Stimulated activated CD4-positive, alpha-beta T cell treated with anti-CD3 and anti-CD28 coated beads, Interleukin-1b, Interleukin-23, amount 100 ng/mL, for 48 hours (primary cell): Measurements from ENCODE around the gene TPBGL.
A peak's percentile ranks its signal among the peaks of the same experiment; 100 is the strongest.
"Not testable (repeated sequence)": the region's sequence is repeated elsewhere in the genome, so short reads cannot be mapped to it uniquely, and the experiment has no call there.

Experiments
- DNase-seq: peaks from one replicate; pipeline ENCODE4 v3.0.0-alpha.2; 2020

Gene TPBGL

DNA sequence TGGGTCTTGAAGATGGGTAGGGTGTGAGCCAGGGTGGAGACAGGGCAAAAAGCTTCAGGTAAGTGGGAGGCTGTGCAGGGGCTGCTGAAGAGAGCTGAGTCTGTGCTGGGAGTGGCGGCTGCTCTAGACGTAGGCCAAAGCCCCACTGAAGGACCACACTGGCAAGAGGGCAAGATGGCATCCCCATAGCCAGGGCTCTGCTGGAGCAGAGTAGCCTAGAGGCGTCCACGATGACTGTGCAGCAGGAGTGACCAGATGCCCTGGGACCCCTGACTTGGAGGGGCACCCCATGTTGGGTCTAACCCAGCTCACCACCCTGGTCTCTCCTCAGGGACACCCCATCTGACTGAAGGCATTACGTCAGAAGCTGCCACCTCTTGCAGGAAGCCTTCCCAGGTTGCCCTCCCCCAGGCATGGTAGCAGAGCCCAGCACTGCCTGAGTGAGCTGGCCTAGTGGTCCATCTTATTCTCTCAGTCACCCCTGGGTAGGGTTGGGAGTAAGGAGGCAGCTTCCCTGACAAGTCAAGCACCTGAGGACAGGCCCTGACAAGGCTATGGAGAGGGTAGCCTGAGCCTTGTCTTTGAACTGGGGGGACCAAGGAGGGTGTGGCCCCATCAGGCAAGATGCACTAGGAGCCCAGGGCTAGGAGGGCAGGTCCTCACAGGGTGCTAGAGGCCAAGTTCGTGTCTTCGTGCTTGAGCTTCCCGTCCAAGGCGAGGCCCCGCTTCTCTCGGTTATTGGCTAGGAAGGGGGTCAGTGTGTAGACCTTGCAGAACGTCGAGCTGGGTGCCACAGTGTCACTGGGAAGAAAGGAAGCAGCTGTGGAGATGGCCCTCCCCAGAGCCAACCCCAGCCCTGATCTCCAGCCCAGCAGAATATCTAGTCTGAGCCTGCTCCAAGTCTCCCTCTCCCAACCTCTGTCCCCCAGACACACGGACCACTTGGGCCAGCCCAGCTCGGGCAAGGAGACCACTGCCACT, 33.1 kb downstream of the TPBGL start:
- no peak for DNase-seq

DNA sequence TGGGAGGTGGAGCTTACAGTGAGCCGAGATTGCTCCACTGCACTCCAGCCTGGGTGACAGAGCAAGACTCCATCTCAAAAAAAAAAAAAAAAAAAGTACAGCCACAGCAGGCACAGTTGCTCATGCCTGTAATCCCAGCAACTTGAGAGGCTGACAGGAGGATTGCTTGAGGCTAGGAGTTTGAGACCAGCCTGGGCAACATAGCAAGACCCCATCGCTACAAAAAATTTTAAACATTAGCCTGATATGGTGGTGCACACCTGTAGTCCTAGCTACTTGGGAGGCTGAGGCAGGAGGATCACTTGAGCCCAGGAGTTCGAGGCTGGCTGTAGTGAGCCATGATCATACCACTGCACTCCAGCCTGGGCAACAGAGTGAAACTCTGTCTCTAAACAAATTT, 34.1 kb downstream of the TPBGL start:
- not testable (repeated sequence) for DNase-seq

DNA sequence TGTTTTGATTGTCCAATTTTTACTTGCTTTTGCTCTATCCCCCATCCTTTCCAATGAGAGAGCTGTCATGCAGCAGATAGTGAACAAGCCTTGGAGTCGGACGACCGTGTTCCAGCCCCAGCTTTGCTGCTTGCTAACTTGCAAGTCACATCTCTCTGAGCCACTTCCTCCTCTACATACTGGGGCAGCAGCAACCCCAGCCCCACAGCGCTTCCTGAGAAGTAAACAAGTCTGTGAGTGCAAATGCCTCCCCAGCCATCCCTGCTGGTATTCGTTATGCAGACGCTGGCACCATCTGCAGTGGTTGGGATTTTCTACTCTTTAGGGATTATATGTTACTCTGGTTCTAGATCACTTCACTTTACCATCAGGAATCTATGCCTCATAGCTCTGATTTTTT, 35.0 kb downstream of the TPBGL start:
- DNase-seq: peak; percentile 55

DNA sequence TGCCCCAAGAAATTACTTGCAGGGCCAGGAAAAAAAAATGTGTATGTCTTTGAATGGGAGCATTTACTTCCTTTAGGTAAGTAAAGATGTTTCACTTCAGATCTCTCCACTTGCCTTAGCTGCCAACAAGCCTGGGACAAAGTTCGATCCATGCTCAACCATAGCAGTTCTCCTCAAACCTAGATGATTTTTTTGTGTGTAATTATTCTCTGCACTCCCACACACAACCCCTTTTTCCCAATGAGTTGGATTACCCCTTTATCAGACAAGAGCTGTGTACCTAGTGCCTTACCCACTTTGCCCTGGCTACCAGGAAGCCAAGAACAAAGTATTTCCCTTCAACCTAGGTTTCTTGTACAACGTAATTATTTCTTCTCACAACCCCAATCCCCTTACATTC, 35.6 kb downstream of the TPBGL start:
- no peak for DNase-seq

DNA sequence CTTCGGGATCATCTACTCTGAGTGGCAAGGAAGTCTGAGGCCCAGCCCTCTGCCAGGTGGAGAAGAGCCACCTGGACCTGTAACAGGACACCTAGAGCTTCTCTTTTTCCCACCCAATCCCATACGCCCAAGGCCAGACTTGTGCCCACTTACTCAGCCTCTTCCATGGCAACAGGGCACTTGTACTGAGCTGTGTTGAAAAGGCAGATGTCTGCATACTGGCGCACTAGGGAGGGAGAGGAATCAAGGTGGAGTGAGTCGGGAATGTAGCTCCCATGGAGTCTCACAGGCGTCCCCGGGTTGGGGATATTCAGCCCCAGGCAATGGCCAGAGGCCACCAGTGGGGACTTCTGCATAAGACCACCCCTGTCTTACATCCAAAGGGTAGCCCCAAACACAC, 36.1 kb downstream of the TPBGL start:
- no peak for DNase-seq

DNA sequence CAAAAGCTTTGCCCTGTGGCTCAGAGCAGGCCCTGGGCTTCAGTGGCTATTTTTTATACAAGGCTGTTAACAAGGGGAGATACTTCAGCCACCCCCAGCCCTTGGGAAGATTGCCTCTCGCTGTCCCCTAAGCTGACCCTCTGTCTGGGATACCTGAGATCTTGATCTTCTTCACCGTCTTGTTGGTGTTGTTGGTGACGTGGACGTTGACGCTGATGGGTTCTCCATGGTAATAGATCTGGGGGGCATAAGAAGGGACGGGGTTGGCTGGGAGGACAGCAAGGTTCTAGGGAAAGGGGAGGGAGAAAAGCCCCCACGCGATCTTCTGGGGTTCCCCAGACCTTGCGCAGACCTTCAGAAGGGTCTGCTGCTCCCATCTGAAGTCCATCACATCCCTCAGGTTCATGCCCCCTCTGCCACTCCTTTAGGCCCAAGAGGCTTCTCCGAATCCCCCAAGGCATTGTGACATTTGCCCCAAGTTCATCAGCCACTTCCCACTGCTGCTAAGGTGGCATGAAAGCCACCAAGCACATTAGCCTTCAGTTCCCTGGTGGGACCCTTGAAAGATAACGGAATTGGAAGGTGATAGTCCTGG, 36.7 kb downstream of the TPBGL start:
- no peak for DNase-seq

DNA sequence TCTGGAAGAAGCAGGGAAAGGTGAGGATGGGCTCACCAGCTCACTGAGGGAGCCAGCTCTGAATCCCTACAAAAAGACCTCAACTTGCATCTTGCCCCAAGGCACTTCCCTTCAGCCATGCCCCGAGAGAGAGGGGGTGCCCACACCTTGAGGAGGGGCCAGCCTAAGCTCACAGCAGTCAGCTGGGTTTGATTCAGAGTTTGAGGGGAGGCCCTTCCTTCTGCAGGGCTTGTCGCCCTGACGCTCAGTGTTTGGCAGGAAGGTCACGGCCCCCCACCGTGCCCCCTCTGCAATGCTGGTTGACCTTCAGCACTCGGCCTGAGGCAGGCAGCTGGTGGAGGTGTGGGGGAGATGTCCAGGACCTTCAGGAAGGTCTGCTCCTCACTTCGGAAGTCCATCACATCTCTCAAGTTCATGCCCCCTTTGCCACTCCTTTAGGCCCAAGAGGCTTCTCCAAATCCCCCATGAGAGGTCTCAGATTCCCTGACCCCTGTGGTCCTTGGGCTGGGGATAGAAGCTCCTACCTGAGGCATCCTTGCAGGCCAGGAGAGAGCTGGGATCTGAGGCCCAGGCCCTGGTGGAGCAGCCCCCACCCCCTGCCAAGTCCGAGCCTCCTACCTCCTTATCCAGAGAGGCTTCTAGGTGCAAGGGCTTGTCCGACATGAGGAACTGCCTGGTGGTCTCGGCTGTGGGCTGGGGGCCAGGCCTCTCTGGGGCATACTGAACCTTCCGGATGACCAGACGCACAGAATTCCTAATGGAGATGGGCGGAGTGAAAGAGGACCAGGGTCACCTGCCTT, 37.6 kb downstream of the TPBGL start:
- no peak for DNase-seq

DNA sequence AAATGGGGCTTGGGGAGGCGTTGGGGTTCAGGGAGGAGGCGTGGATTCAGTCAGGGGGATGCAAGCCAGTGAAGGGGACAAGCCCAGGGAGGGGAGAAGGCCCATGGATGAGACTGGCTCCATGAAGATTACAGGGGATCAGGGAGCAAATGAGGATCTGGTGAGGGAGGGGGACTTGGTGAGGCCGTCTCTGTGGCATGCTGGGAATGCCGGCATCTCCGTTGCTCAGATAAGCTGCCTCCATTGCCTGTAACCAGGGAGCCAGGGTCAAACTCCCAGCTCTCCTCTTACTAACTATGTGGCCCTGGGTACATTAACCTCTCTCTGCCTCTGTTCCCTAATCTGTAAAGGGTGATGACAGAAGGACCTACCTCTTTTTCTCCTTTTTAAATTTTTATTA, 38.7 kb downstream of the TPBGL start:
- DNase-seq: no peak

DNA sequence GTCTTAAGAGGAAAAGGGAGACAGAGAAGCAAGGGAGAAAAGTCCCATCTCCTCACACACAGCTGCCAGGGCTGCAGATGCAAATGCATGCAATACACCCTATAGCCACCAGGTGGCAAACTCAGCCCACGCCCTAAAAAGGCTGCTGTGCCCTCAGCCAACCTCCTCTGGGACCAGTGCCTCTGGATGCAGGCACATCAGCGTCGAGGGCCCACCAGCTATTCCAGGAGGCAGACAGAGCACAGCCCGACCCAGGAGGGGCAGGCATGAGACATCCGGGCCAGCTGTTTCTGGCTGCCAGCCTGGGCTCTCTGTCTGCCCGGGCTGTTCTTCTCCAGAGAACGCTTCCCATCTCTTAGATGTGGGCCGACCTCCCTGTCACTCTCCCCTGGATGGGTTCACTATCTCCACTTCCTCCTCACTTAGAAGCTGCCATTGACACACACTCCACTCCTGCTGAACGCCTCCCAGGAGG, 39.7 kb downstream of the TPBGL start:
- peak; percentile 73 for DNase-seq

DNA sequence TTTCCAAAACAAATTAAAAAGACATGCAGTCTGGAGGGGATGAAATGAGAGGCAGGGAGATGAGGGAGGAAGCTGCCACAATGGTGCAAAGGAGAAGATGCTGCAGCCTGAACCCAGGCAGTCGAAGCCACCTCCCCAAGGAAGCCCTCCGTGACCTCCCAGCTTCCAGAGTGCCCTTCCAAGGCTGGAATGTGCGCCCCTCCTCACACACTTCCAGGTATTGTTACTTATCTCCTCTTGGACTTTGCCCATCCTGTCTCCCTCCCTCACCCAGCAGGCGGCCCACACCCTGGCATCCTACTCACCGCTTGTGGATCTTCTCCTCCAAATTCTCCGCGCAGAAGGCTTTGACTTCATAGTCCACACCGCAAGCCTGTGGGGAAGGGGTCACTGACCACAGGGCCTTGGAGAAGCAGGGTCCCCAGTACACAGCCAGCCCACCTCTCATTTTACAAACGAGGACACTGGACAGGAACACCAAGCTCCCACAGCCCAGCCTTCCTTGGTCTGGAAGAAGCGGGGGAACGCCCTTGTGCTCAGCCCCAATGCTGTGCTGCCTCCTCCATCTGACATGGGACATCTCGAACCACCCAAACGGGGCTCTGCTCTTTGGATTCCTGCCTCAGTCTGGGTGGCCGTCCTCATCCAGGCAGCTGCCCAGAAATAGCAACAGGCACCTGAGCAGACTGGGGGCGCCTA, 40.3 kb downstream of the TPBGL start:
- DNase-seq: no peak

DNA sequence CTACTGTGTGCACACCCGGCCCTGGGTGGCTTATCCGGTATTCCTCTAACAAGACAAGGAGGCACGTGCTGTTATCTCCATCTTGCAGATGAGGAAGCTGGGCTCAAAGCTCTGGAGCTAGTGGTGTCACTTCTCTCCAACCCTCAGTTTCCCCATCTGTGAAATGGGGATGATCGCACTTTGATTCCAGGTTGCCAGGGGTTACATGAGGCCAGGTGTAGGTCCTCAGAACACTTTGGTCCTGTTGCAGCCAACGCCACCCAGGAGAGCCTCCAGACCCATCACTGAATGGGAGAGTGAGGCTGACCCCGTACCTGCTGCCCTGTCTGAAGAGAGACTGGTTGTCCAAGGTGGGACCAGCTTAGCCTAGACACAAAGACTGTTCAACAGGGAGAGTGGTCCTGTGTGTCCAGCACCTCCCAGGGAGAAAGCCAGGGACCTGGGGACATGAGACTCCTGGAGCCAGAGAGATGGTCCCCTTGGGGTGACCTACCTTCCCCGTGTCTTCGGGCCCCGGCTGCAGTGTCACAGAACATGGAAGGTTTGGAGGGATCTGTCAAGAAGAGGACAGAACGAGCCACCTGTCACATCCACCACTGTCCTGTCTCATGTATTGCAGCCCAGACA, 41.0 kb downstream of the TPBGL start:
- DNase-seq: no peak

DNA sequence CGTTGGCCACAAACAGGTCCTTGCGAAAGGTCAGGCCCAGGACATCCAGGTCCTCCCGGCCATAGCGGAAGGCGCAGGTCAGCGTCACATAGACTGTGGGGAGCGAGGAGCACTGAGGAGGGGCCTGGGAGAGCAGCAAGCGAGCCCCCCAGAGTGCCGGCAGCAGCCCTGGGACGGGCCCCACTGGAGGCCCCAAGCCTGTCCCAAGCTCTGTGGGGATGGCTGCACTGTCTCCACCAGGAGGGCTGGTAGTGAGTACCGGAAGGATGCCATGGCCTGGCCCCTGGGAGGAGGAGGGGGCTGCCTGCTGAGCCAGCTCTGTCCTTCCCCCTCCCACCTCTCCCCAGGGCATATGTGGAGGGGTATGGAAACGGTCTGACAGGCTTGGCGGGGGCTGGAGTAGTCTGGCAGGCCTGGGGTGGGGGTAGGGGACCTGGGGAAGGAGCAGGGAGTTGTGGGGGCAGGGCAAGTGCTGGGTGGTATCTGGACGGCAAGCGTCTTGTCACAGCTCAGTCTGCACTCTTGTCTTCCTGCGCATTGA, 42.9 kb downstream of the TPBGL start:
- DNase-seq: no peak

DNA sequence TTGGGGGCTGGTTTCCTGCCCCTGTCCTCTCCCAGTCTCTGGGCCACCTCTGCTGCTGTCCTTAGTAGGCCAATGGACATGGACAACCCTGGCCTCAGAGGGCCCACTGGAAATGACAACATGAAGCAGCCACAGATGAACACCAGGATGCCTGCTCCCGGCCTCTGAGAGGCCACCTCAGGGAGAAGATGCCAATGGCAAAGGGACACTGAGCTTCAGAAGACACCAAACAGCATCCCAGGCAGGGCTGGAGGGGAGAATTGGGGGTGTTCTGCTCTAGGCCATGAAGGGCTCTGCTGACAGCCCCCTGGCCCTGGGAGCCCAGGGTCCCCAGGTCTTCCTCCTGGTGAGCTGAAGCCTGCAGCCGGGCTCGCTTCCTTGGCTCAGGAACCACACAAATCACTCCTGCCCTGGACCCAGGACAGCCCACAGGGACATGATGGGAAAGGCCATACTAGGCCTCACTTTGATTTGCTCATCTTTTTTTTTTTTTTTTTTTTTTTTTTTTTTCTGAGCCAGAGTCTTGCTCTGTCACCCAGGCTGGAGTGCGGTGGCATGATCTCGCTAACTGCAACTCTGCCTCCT, 45.3 kb downstream of the TPBGL start:
- DNase-seq: no peak

DNA sequence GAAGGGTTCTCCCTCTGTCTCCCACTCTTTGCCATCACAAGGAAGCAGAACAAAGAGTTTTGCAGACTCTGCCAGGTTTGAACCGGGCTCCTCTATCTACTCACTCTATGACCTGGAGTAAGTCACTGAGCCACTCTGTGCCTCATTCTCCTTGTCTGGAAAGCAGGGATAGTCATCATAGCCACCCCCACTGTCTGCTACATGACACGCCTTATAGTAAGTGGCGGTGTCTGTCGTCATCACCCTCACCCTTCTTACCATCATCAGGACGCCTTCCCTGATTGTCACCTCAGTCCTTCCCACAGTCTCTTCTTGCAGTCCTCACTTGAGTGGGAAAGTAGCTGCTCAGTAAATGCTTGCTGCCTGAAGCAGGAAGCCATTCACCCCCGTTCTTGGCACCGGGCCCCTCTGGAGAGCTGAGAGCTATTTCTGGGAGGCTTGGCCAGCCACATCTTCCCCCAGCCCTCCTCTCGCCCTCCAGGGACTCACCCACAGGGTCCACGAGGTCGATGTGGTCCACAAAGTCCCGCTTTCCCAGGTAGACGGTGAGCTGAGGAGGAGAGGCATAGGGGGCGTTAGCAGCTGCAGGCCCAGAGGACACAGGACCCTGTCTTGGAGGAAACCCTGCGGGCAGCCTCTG, 46.4 kb downstream of the TPBGL start:
- no peak for DNase-seq

DNA sequence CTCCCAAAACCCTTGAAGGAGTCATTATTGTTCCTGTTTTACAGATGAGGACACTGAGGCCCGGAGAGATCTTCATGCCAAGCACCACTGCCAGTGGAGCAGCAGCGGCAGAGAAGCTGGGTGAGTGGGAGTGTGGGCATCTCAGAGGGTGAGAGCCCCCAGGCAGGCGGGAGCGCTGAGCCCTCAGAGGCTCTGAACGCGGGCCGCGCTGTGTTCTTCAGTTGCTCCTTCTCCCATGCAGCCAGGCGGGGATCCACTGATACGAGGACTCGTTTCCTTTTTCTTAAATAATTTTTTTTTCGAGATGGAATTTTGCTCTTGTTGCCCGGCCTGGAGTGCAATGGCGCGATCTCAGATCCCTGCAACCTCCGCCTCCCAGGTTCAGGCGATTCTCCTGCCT, 47.0 kb downstream of the TPBGL start:
- DNase-seq: no peak

DNA sequence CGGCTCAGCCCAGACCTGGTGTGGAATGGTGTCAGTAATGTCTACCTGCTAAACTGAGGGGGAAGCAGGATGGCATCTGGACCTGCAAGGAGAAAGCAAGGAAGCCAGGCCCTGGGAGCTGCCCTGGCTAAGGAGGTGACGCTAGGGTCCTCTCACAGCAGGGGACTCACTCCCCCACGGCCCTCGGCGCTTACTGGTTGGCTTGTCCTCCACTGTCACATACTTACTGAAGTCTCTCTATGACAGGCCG, 48.9 kb downstream of the TPBGL start:
- DNase-seq: no peak

DNA sequence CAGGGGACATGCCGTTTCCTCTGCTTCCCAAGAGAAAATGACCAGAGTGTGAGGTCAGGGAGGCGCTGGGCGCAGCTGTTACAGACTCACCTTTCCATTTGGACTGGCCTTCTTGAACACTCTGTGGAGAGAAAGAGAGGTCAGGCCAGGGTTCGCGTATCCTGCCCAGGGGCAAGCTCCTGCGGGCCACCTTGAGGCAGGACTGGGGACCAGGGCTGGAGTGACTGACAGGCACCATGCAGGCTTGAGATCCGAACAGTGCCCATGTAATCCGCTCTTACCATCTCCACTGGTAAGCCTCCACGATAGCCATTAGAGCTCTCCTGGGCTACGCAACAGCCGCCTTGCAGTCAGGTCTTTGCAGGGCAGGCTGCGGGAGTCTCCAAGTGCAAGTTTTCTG, 49.3 kb downstream of the TPBGL start:
- DNase-seq: no peak

DNA sequence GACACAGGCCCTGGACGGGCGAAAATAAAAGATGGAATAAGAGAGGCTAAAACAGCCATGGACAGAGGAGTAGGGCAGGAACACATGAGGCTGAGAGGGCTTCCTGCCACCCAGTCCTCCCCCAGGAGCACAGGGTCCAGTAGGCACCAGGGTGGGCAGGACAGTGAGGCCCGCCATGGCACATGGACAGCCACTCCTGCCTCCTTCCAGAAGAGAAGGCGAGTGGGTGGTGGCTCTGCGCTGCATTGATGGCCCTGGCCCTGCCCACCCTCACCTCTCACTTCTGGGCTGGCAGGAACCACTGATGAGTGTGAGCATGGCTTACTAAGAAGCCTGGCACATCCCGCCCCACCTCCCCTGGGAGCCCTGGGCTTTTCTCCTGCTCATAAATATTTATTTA, 51.2 kb downstream of the TPBGL start:
- DNase-seq: no peak

DNA sequence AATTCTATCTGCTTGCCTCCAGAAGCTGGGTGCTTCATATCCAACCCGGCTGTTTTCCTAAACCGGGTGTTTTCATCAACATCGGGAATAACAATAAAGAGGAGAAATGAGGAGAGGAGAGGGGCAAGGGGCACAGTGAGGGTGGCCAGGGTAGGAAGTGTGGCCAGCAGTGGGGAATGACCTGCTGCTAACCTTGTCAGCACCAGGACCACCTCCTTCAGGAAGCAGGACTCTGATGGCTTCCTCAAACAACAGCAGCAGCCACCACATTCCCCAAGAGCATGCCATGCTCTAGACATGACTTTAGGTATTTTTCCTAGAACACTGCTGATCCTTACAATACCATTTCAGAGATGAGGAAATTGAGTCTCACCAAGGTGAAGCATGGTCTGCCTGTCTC, 52.4 kb downstream of the TPBGL start:
- DNase-seq: no peak
